Activated CD8-positive, alpha-beta memory T cell treated with anti-CD3 and anti-CD28 coated beads, Interleukin-2, amount 10 ng/mL, durations not matched to agents 7 days and 5 days (primary cell): ENCODE measurements around the gene SUSD1. TPM values are rescaled to one million over a fixed set of nuclear protein-coding genes. Genes with fewer than 3 reads are reported as not detected.

ENCODE experiments used
- ATAC-seq: fragments of 150-1000 bp; cut with Tn5 transposase; one replicate; pipeline ENCODE4 v1.10.0; 2021; ENCODE audit warnings: moderate library complexity
- CTCF ChIA-PET: fragments of 350-600 bp; sonication (Branson Sonifier 250); formaldehyde crosslinking; loops from one replicate; lab custom pipeline; 2021; ENCODE audit warnings: antibody characterized with exemption; lab: Charles Lee
- DNase-seq: peaks from one replicate; pipeline ENCODE4 v3.0.0-alpha.2; 2020
- H3K27ac Mint-ChIP-seq: one replicate; pipeline ENCODE4 v1.8.0; 2021; ENCODE audit warnings: mild to moderate bottlenecking, mixed read lengths
- H3K27me3 Mint-ChIP-seq: one replicate; pipeline ENCODE4 v1.8.0; 2021; ENCODE audit warnings: mixed read lengths
- H3K36me3 Mint-ChIP-seq: one replicate; pipeline ENCODE4 v1.8.0; 2021; ENCODE audit warnings: mild to moderate bottlenecking, mixed read lengths
- H3K4me1 Mint-ChIP-seq: one replicate; pipeline ENCODE4 v1.8.0; 2021; ENCODE audit warnings: mixed read lengths
- H3K4me3 Mint-ChIP-seq: one replicate; pipeline ENCODE4 v1.8.0; 2021; ENCODE audit warnings: mild to moderate bottlenecking, moderate library complexity, mixed read lengths
- H3K9me3 Mint-ChIP-seq: one replicate; pipeline ENCODE4 v1.8.0; 2022; ENCODE audit warnings: low read depth, mixed read lengths
- total RNA-seq, 2 experiments: library from RNA; stranded (reverse); gene quantifications; one replicate each; pipeline ENCODE4 v1.2.3, GENCODE V29; 2021

Gene SUSD1
- total RNA-seq, 2 experiments from 2014 or later = 18.5 to 21.2 TPM

DNA sequence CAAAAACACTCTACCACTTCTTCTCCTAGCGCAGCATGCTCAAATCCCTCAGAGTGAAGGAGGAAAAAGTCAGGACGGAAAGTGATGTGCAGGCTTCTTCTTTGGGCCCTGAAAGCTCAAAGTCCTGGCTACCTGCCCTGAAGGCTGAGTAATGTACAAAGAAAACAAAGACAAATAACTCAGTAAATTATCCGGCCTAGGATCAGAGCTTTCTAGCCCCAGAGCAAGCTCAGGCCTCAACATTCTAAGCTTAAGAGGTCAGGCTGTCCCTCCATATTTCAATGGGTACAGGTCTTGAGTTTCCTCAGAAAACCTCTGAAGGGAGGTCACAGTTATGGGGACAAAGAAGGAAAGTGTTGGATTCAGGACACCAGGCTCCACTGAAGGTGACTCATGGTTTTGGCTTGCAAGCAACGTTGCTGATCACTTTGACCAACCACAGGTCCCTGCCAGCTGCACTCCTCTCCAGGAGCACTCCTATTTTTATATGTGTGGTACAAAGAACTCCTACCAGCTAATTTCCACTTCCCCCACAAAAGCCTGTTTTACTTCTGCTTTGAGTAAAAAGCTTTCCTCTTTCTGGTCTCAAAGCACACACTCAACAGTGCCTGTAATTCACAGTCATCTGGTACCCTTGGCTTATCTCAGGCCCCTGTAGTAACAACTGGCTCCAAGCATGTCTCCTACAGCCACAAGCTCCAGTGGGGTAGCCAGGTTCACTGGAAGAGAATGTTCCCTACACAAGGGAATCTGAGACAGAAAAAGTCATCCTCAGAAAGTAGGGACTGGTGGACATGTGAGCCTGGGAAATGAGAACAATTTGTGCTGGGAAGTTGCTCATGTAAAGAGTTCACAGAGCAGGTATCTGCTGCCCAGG lies 162.8 kb downstream of the SUSD1 start:
- H3K36me3 Mint-ChIP-seq = peaks cover 2% of the 10 kb centered on the region
- CTCF ChIA-PET = interaction anchor here (1.2 to 1.8 kb wide), 3 partner anchors 8 to 62 kb away, joined by 3 to 5 read pairs (median 3); no protein-coding TSS in a partner anchor
- peaks cover 62% of the 10 kb centered on the region for H3K27me3 Mint-ChIP-seq
- DNase-seq (no peak), ATAC-seq (peak; percentile 89)
- no peaks in the 10 kb centered on the region for H3K9me3 Mint-ChIP-seq
- peaks cover 23% of the 10 kb centered on the region for H3K4me1 Mint-ChIP-seq
- H3K4me3 Mint-ChIP-seq = no peak overlapping the region
- no peak overlapping the region for H3K27ac Mint-ChIP-seq

DNA sequence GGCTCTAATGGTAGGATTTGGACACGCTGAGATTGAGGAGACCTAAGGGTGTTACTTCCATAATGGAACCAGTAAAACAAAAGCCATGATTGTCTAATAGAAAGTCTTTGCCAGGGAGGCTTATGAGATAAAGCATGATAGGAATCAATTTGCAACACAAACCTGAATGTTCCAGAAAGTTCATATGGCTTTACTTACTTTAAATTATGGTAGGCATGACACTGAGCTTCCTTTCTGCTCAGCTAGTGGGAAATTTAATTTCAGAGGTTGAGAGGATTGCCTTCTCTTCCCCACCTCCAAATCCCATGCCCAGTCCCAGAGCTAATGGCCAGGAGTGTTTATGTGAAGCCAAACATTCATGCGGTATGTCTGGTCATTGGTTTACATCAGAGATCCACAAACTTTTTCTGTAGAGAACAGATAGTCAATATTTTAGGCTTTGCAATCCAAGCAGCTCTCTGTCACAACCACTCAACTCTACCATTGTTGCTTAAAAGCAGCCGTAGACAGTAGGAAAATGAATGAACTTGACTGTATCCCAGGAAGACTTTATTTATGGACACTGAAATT lies 164.0 kb downstream of the SUSD1 start:
- CTCF ChIA-PET = interaction anchor here (1.8 kb wide), 1 partner anchor 63 kb away, joined by 5 read pairs; no protein-coding TSS in a partner anchor
- no peak for ATAC-seq
- H3K27me3 Mint-ChIP-seq = peaks cover 52% of the 10 kb centered on the region
- peaks cover 23% of the 10 kb centered on the region for H3K4me1 Mint-ChIP-seq
- peaks cover 2% of the 10 kb centered on the region for H3K36me3 Mint-ChIP-seq
- H3K27ac Mint-ChIP-seq = no peak overlapping the region
- H3K9me3 Mint-ChIP-seq = no peaks in the 10 kb centered on the region
- H3K4me3 Mint-ChIP-seq = no peak overlapping the region
- DNase-seq = no peak

DNA sequence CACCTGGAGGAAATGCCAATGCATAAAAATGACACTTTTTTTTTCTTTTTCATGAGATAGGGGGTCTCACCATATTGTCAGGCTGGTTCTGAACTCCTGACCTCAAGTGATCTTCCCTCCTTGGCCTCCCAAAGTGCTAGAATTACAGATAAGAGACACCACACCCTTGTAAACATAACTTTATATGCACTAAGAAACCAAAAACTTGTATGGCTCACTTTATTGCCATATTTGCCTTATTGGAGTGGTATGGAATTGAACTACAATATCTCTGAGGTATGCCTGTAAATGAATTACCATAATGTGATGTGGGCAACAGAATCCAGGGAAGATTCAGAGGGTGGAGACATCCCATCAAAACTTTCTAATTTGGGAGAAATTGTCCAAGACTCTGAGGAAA lies 164.6 kb downstream of the SUSD1 start:
- peaks cover 52% of the 10 kb centered on the region for H3K27me3 Mint-ChIP-seq
- H3K9me3 Mint-ChIP-seq = no peaks in the 10 kb centered on the region
- CTCF ChIA-PET = no interaction called here
- no peak overlapping the region for H3K4me3 Mint-ChIP-seq
- ATAC-seq = no peak
- H3K27ac Mint-ChIP-seq = no peak overlapping the region
- H3K36me3 Mint-ChIP-seq = peaks cover 2% of the 10 kb centered on the region
- DNase-seq = no peak
- peaks cover 23% of the 10 kb centered on the region for H3K4me1 Mint-ChIP-seq

DNA sequence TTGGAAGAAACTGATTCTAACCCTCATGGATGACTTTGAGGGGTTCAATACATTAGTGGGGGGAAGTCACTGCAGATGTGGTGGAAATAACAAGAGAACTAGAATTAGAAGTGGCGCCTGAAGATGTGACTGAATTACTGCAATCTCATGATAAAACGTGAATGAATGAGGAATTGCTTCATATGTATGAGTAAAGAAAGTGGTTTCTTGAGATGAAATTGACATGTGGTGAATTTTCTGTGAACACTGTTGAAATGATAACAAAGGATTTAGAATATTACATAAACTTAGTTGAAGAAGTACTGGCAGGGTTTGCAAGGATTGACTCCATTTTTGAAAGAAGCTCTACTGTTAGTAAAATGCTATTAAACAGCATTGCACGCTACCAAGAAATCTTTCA lies 165.4 kb downstream of the SUSD1 start:
- CTCF ChIA-PET = no interaction called here
- no peak overlapping the region for H3K4me3 Mint-ChIP-seq
- peaks cover 2% of the 10 kb centered on the region for H3K36me3 Mint-ChIP-seq
- no peak overlapping the region for H3K27ac Mint-ChIP-seq
- ATAC-seq (no peak), DNase-seq (no peak)
- peaks cover 23% of the 10 kb centered on the region for H3K4me1 Mint-ChIP-seq
- H3K9me3 Mint-ChIP-seq = no peaks in the 10 kb centered on the region
- H3K27me3 Mint-ChIP-seq = peaks cover 49% of the 10 kb centered on the region

DNA sequence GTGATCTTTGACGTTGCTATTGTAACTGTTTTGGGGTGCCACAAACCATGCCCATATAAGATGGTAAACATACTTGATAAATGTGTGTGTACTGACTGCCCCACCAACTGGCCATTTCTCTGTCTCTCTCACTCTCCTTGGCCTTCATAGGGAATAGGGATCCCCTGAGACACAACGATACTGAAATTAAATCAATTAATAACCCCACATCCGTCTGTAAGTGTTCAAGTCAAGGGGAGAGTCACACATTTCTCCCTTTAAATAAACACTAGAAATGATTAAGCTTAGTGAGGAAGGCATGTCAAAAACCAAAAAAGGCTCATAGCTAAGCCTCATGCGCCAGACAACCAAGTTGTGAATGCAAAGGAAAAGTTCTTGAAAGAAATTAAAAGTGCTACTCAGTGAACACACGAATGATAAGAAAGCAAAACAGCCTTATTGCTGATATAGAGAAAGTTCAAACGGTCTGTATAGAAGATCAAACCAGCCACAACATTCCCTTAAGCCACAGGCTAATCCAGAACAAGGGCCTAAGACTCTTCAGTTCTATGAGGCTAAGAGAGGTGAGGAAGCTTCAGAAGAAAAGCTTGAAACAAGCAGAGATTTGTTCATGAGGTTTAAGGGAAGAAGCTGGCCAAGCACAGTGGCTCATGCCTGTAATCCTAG lies 167.4 kb downstream of the SUSD1 start:
- CTCF ChIA-PET = interaction anchor here (1.4 kb wide), 1 partner anchor 67 kb away, joined by 3 read pairs; no protein-coding TSS in a partner anchor
- no peak for ATAC-seq
- no peaks in the 10 kb centered on the region for H3K9me3 Mint-ChIP-seq

DNA sequence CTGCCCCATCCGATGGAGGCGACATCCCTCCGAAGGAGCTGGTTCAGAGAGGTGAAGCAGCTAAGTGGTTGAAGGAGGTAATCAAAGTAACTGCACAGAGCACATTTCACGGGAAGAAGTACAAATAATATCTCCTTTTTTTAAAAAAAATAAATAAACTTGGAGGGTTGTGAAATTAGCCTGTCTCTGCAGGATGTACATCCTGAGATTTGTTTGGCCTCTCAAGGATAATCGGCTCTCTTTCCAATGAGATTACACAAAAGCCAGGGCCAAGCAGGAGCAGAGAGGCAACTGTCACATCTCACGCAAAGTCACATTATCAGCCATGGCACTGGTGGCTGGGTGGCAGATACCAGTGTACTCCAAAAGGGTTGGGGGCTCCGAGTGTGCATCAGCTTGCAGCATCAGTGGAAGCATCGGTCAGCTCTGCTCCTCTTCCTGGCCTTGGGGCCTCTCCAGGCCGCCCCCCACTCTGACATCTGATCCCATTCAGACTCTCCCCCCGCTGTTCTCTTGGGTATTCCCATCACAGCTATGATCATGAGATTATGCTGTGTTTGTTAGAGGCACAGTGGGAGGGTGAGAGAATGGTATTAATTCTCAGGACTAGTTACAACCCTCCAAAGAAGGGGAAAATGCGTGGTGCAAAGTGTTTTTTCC lies 168.6 kb downstream of the SUSD1 start:
- peaks cover 2% of the 10 kb centered on the region for H3K36me3 Mint-ChIP-seq
- CTCF ChIA-PET = no interaction called here
- H3K4me1 Mint-ChIP-seq = peaks cover 7% of the 10 kb centered on the region
- no peaks in the 10 kb centered on the region for H3K9me3 Mint-ChIP-seq
- no peak for ATAC-seq
- no peak overlapping the region for H3K4me3 Mint-ChIP-seq
- H3K27me3 Mint-ChIP-seq = peaks cover 47% of the 10 kb centered on the region
- no peak overlapping the region for H3K27ac Mint-ChIP-seq
- DNase-seq = no peak

More for the DNA sequence above, 167.4 kb downstream of the SUSD1 start:
- no peak for DNase-seq
- peaks cover 16% of the 10 kb centered on the region for H3K4me1 Mint-ChIP-seq
- H3K36me3 Mint-ChIP-seq = peaks cover 2% of the 10 kb centered on the region
- no peak overlapping the region for H3K4me3 Mint-ChIP-seq
- peaks cover 47% of the 10 kb centered on the region for H3K27me3 Mint-ChIP-seq
- H3K27ac Mint-ChIP-seq = no peak overlapping the region

DNA sequence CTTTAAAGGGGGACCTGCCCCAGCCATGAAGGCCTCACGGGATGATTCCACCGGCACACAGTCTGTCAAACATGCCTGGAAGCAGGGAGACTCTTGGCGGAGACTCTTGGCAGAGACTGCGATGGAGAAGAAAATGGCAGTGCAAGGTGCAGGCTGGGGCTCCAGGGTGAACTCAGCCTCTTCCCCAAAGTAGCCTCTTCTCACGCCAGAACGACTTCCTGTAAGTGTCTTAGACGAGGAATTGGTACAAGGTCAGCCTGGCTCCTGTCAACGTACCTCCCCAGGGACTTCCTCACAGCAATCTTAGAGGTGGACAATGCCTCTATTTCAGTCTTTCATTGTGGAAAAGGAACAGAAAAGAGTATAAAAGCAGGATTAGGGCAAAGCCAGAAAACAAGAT lies 169.2 kb downstream of the SUSD1 start:
- Mint-ChIP-seq H3K4me1 (peaks cover 4% of the 10 kb centered on the region), H3K27me3 (peaks cover 41% of the 10 kb centered on the region)

DNA sequence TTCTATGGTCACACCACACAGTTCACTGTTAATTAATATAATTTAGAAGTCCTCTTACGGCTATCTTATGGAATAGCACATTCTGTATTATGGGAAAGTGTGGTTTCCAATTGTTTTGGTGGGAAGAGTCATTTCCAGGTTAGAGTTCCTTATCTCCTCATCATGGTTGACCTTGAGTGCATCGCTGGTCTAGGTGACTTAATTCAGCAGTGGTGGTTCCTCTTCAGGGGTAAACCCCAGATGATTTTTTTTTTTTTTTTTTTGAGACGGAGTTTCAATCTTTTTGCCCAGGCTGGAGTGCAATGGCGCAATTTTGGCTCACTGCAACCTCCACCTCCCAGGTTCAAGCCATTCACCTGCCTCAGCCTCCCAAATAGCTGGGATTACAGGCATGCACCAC lies 171.6 kb downstream of the SUSD1 start:
- no peaks in the 10 kb centered on the region for H3K36me3 Mint-ChIP-seq
- H3K27ac Mint-ChIP-seq = no peak overlapping the region
- H3K27me3 Mint-ChIP-seq = peaks cover 26% of the 10 kb centered on the region
- no peak for DNase-seq
- no peak for ATAC-seq
- no peak overlapping the region for H3K4me3 Mint-ChIP-seq
- H3K9me3 Mint-ChIP-seq = no peaks in the 10 kb centered on the region
- CTCF ChIA-PET = no interaction called here
- peaks cover 4% of the 10 kb centered on the region for H3K4me1 Mint-ChIP-seq

More for the DNA sequence above, 169.2 kb downstream of the SUSD1 start:
- Mint-ChIP-seq H3K9me3 (no peaks in the 10 kb centered on the region), H3K4me3 (no peak overlapping the region), H3K27ac (no peak overlapping the region), H3K36me3 (peaks cover 2% of the 10 kb centered on the region)
- ATAC-seq (no peak), DNase-seq (no peak)
- CTCF ChIA-PET = no interaction called here

DNA sequence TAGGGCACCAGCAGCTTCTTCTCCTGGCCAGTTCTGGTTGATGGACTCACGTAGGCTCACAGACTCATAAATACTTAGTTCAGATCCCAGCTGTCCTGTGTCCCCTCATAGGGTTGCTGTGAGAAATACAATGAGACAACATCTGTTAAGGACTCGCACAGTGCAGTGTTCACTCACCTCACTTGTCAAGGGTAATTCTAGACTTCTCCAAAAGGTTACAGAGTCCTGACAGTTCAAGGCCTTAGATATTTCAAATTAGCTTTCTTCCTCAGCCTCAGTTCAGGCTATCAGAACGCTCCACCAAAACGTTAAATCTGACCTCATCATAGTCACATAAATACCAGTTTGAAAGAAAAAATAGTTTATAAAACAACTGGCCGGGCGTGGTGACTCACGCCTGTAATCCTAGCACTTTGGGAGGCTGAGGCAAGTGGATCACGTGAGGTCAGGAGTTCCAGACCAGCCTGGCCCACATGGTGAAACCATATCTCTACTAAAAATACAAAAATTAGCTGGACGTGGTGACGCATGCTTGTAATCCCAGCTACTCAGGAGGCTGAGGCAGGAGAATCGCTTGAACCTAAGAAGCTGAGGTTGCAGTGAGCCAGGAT lies 172.1 kb downstream of the SUSD1 start:
- DNase-seq (no peak), ATAC-seq (no peak)
- CTCF ChIA-PET = interaction anchor here (1.1 kb wide), 1 partner anchor 11 kb away, joined by 4 read pairs; no protein-coding TSS in a partner anchor
- Mint-ChIP-seq H3K4me3 (no peak overlapping the region), H3K9me3 (no peaks in the 10 kb centered on the region), H3K27me3 (peaks cover 24% of the 10 kb centered on the region), H3K27ac (no peak overlapping the region), H3K36me3 (no peaks in the 10 kb centered on the region), H3K4me1 (peaks cover 4% of the 10 kb centered on the region)

DNA sequence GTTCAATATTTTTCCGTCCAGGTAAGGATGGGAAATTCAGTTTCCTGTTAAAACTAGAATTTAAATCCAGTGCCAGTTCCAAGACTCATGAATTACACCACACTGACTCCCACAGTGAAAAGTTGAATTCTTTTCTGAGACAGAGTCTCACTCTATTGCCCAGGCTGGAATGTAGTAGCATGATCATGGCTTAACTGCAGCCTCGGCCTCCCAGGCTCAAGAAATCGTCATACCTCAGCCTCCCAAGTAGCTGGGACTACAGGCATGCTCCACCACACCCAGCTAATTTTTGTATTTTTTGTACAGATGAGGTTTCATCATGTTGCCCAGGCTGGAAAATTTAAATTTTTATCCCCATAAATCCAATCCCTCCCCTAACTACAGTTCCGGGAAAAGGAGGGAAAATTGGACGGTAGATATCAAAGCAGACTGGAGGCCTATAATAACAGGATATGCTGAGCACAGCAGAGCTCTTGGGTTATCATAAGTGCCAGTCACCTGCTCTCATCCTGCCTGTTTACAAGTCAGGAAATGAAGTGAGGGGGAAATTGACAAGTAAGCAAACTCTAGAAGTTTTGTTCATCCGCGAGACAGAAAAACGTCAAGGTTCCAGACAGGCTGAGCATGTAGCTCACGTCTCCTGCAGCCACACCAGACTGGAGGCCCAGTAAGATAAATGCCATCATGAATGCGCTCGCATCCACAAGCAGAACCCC lies 172.8 kb downstream of the SUSD1 start:
- Mint-ChIP-seq H3K36me3 (no peaks in the 10 kb centered on the region), H3K4me3 (no peak overlapping the region), H3K9me3 (no peaks in the 10 kb centered on the region), H3K27ac (no peak overlapping the region), H3K4me1 (peaks cover 4% of the 10 kb centered on the region), H3K27me3 (peaks cover 25% of the 10 kb centered on the region)
- no peak for ATAC-seq
- CTCF ChIA-PET = interaction anchor here (1.1 to 2.5 kb wide), 2 partner anchors 11 to 72 kb away, joined by 4 to 10 read pairs; no protein-coding TSS in a partner anchor
- DNase-seq = no peak

DNA sequence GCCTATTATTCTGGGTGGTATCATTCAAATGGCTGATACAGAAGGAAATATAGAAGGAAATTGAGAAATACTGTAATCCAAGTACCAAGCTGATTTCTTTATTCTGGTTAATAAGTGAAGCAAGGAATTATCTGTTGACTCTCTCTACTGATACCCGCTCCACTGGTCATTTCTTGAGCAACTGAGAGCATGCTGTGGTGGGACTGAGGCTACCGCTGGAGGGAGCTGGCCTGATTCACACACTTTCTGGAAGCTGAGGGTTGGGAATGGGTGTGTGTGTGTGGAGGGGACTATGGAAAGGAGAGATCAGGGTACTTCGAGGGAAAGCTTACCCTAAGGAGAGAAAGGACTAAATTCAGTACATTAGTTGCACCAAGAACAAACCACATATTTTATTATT lies 174.4 kb downstream of the SUSD1 start:
- DNase-seq (no peak), ATAC-seq (no peak)
- no peak overlapping the region for H3K27ac Mint-ChIP-seq
- no peaks in the 10 kb centered on the region for H3K9me3 Mint-ChIP-seq
- no peaks in the 10 kb centered on the region for H3K36me3 Mint-ChIP-seq
- peaks cover 4% of the 10 kb centered on the region for H3K4me1 Mint-ChIP-seq
- H3K4me3 Mint-ChIP-seq = no peak overlapping the region
- H3K27me3 Mint-ChIP-seq = peaks cover 28% of the 10 kb centered on the region
- CTCF ChIA-PET = interaction anchor here (2.5 kb wide), 1 partner anchor 74 kb away, joined by 10 read pairs; no protein-coding TSS in a partner anchor

DNA sequence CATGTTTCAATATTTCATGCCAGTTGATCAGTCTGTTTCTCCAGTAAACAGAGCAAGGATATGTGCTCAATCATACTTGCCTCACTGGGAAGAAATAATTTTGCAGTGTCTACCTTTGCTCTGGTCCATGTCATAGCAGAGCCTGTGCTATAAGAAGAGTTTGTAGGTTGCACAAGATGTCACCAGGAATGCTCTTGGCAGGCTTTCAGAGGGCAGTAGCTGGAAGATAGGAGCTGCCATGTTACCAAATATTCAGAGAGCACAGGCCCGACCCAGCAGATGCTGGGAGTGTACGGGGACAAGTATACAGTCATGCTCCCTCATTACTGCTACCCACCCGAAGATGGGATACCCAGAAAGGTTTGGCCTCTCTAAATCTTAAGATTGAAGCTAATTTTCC lies 175.8 kb downstream of the SUSD1 start:
- CTCF ChIA-PET = no interaction called here
- Mint-ChIP-seq H3K4me3 (no peak overlapping the region), H3K36me3 (no peaks in the 10 kb centered on the region), H3K4me1 (peaks cover 11% of the 10 kb centered on the region), H3K27me3 (peaks cover 31% of the 10 kb centered on the region), H3K9me3 (no peaks in the 10 kb centered on the region), H3K27ac (no peak overlapping the region)
- DNase-seq (no peak), ATAC-seq (no peak)
